Subcutaneous abdominal adipose tissue (tissue), 5 donors: ENCODE data around the gene AGPS.
"Not testable (repeated sequence)": the region's sequence is repeated elsewhere in the genome, so short reads cannot be mapped to it uniquely, and the experiment has no call there.

Experiments
- H3K27ac ChIP-seq: one replicate; pipeline ENCODE4 v1.7.0; 2013; ENCODE audit warnings: low read depth, mild to moderate bottlenecking, inconsistent platforms, low read length, moderate library complexity
- H3K27me3 ChIP-seq, 5 donors: one replicate each; pipeline ENCODE4 v1.7.0; 2013; ENCODE audit warnings: low read length in 5 of 5, inconsistent platforms in 1 of 5; ENCODE audit not compliant: control insufficient read depth in 5 of 5, insufficient read depth in 4 of 5
- H3K36me3 ChIP-seq, 5 donors: one replicate each; pipeline ENCODE4 v1.7.0; 2013; ENCODE audit warnings: low read length in 5 of 5; ENCODE audit not compliant: control insufficient read depth in 5 of 5, insufficient read depth in 5 of 5
- H3K4me1 ChIP-seq, 5 donors: one replicate each; pipeline ENCODE4 v1.7.0; 2013; ENCODE audit warnings: low read length in 5 of 5, mild to moderate bottlenecking in 3 of 5, moderate library complexity in 1 of 5; ENCODE audit not compliant: control insufficient read depth in 5 of 5, insufficient read depth in 5 of 5
- H3K4me3 ChIP-seq, 5 donors: one replicate each; pipeline ENCODE4 v1.7.0; 2013; ENCODE audit warnings: low read length in 5 of 5, low read depth in 1 of 5
- H3K9ac ChIP-seq, 5 donors: one replicate each; pipeline ENCODE4 v1.7.0; 2013; ENCODE audit warnings: low read length in 5 of 5, mild to moderate bottlenecking in 4 of 5, moderate library complexity in 3 of 5
- H3K9me3 ChIP-seq, 5 donors: one replicate each; pipeline ENCODE4 v1.7.0; 2013; ENCODE audit warnings: low read length in 5 of 5; ENCODE audit not compliant: control insufficient read depth in 5 of 5
- donor health status: healthy.
- donor health status: healthy.
- donor health status: healthy.
- donor health status: healthy.
- donor health status: healthy.

The AGPS gene

GRCh38 chr2:177478029-177478428, 85.5 kb downstream of the AGPS start:
- no peak overlapping the region for H3K9ac ChIP-seq
- no peaks in the 10 kb centered on the region for H3K27me3 ChIP-seq
- H3K27ac ChIP-seq = no peak overlapping the region
- H3K36me3 ChIP-seq = peaks cover 2 to 21% (median 9%) of the 10 kb centered on the region in 5 donors
- H3K4me1 ChIP-seq = peaks cover 0 to 6% (median 0%) of the 10 kb centered on the region in 5 donors
- H3K9me3 ChIP-seq = peaks cover 0 to 3% (median 0%) of the 10 kb centered on the region in 5 donors
- H3K4me3 ChIP-seq = no peak overlapping the region

- Histone ChIP-seq H3K27me3 (no peaks in the 10 kb centered on the region), H3K9ac (no peak overlapping the region), H3K36me3 (peaks cover 2 to 26% (median 6%) of the 10 kb centered on the region in 5 donors)
Measured at GRCh38 chr2:177478907-177479306, 86.3 kb downstream of the AGPS start.

GRCh38 chr2:177482195-177482594, 89.6 kb downstream of the AGPS start:
- Histone ChIP-seq H3K9me3 (peaks cover 0 to 3% (median 0%) of the 10 kb centered on the region in 5 donors), H3K27ac (no peak overlapping the region), H3K4me3 (no peak overlapping the region), H3K9ac (no peak overlapping the region), H3K36me3 (peaks cover 2 to 27% (median 14%) of the 10 kb centered on the region in 5 donors), H3K4me1 (no peaks in the 10 kb centered on the region), H3K27me3 (no peaks in the 10 kb centered on the region)

More at GRCh38 chr2:177478907-177479306, 86.3 kb downstream of the AGPS start:
- H3K4me1 ChIP-seq = peaks cover 0 to 6% (median 0%) of the 10 kb centered on the region in 5 donors
- H3K4me3 ChIP-seq = no peak overlapping the region
- peaks cover 0 to 3% (median 0%) of the 10 kb centered on the region in 5 donors for H3K9me3 ChIP-seq
- H3K27ac ChIP-seq = no peak overlapping the region

- Histone ChIP-seq H3K27ac (no peak overlapping the region), H3K27me3 (no peaks in the 10 kb centered on the region), H3K9me3 (no peaks in the 10 kb centered on the region), H3K4me3 (no peak overlapping the region), H3K36me3 (peaks cover 2 to 14% (median 13%) of the 10 kb centered on the region in 5 donors), H3K4me1 (no peaks in the 10 kb centered on the region), H3K9ac (no peak overlapping the region)
Measured at GRCh38 chr2:177483531-177483930, 91.0 kb downstream of the AGPS start.

- H3K4me3 ChIP-seq = no peak overlapping the region
- H3K9ac ChIP-seq = no peak overlapping the region
- H3K4me1 ChIP-seq = no peaks in the 10 kb centered on the region
- H3K27me3 ChIP-seq = no peaks in the 10 kb centered on the region
- H3K36me3 ChIP-seq = peaks cover 2 to 14% (median 10%) of the 10 kb centered on the region in 5 donors
- no peaks in the 10 kb centered on the region for H3K9me3 ChIP-seq
- no peak overlapping the region for H3K27ac ChIP-seq
Measured at GRCh38 chr2:177484180-177484795, 91.7 kb downstream of the AGPS start.

- H3K9me3 ChIP-seq, H3K4me1 ChIP-seq, H3K4me3 ChIP-seq, H3K27me3 ChIP-seq, H3K9ac ChIP-seq, H3K27ac ChIP-seq: not testable (repeated sequence)
- peaks cover 2 to 14% (median 10%) of the 10 kb centered on the region in 5 donors for H3K36me3 ChIP-seq
Measured at GRCh38 chr2:177485657-177486056, 93.1 kb downstream of the AGPS start.

- Histone ChIP-seq H3K27me3 (no peaks in the 10 kb centered on the region), H3K9me3 (no peaks in the 10 kb centered on the region), H3K4me1 (no peaks in the 10 kb centered on the region), H3K4me3 (no peak overlapping the region), H3K36me3 (peaks cover 6 to 14% (median 11%) of the 10 kb centered on the region in 5 donors), H3K9ac (no peak overlapping the region), H3K27ac (no peak overlapping the region)
Measured at GRCh38 chr2:177489719-177490301, 97.2 kb downstream of the AGPS start.

GRCh38 chr2:177495945-177496344, 103.4 kb downstream of the AGPS start:
- no peaks in the 10 kb centered on the region for H3K4me1 ChIP-seq
- no peak overlapping the region for H3K4me3 ChIP-seq
- H3K9me3 ChIP-seq = no peaks in the 10 kb centered on the region
- H3K9ac ChIP-seq = no peak overlapping the region
- H3K27ac ChIP-seq = no peak overlapping the region
- H3K27me3 ChIP-seq = no peaks in the 10 kb centered on the region
- peaks cover 5 to 19% (median 8%) of the 10 kb centered on the region in 5 donors for H3K36me3 ChIP-seq

- no peak overlapping the region for H3K9ac ChIP-seq
- peaks cover 5 to 19% (median 8%) of the 10 kb centered on the region in 5 donors for H3K36me3 ChIP-seq
- H3K27me3 ChIP-seq = no peaks in the 10 kb centered on the region
- H3K4me1 ChIP-seq = no peaks in the 10 kb centered on the region
- no peak overlapping the region for H3K4me3 ChIP-seq
- H3K9me3 ChIP-seq = no peaks in the 10 kb centered on the region
- no peak overlapping the region for H3K27ac ChIP-seq
Measured at GRCh38 chr2:177496921-177497320, 104.3 kb downstream of the AGPS start.

- H3K9me3 ChIP-seq = no peaks in the 10 kb centered on the region
- H3K9ac ChIP-seq = no peak overlapping the region
- no peak overlapping the region for H3K4me3 ChIP-seq
- H3K36me3 ChIP-seq = peaks cover 0 to 12% (median 7%) of the 10 kb centered on the region in 5 donors
- H3K27me3 ChIP-seq = no peaks in the 10 kb centered on the region
- no peaks in the 10 kb centered on the region for H3K4me1 ChIP-seq
- H3K27ac ChIP-seq = no peak overlapping the region
Measured at GRCh38 chr2:177501186-177501585, 108.6 kb downstream of the AGPS start.
